GM23248 (cell line): Measurements from ENCODE around the gene SMCO1. TPM values are rescaled to one million over a fixed set of nuclear protein-coding genes. Genes with fewer than 3 reads are reported as not detected.
A peak's percentile ranks its signal among the peaks of the same experiment; 100 is the strongest.

Source experiments
- DNase-seq: peaks from one replicate; pipeline ENCODE4 v3.0.0-alpha.2; 2015
- H2AFZ ChIP-seq: fragments of 200-600 bp; sonication (generic); 2 replicates; pipeline ENCODE4 v1.6.1; 2016; ENCODE audit warnings: antibody characterized with exemption
- H3F3A ChIP-seq: fragments of 200-600 bp; sonication (generic); 2 replicates; pipeline ENCODE4 v1.6.1; 2016; ENCODE audit warnings: mild to moderate bottlenecking, antibody characterized with exemption, mixed run types; ENCODE audit not compliant: insufficient read depth
- H3K27ac ChIP-seq: fragments of 200-600 bp; sonication (generic); 2 replicates; pipeline ENCODE4 v1.5.1; 2016; ENCODE audit warnings: mild to moderate bottlenecking
- H3K27me3 ChIP-seq: fragments of 200-600 bp; sonication (generic); replicated peaks from 2 replicates; pipeline ENCODE4 v1.6.1; 2016; ENCODE audit warnings: mild to moderate bottlenecking; ENCODE audit not compliant: insufficient read depth
- H3K36me3 ChIP-seq: fragments of 200-600 bp; sonication (generic); 2 replicates; pipeline ENCODE4 v1.6.1; 2016; ENCODE audit warnings: low read depth, mild to moderate bottlenecking
- H3K4me1 ChIP-seq: fragments of 200-600 bp; sonication (generic); 2 replicates; pipeline ENCODE4 v1.6.1; 2016; ENCODE audit warnings: mild to moderate bottlenecking; ENCODE audit not compliant: insufficient read depth
- H3K4me2 ChIP-seq: fragments of 200-600 bp; sonication (generic); one replicate; pipeline ENCODE4 v1.6.1; 2016; ENCODE audit warnings: mild to moderate bottlenecking; ENCODE audit not compliant: unreplicated experiment
- H3K4me3 ChIP-seq: fragments of 200-600 bp; sonication (generic); 2 replicates; pipeline ENCODE4 v1.5.1; 2016; ENCODE audit warnings: mild to moderate bottlenecking
- H3K79me2 ChIP-seq: fragments of 200-600 bp; sonication (generic); 2 replicates; pipeline ENCODE4 v1.6.1; 2016; ENCODE audit warnings: mild to moderate bottlenecking; ENCODE audit not compliant: insufficient read depth
- H3K9ac ChIP-seq: fragments of 200-600 bp; sonication (generic); 2 replicates; pipeline ENCODE4 v1.6.1; 2016; ENCODE audit warnings: mild to moderate bottlenecking
- H3K9me2 ChIP-seq: fragments of 200-600 bp; sonication (generic); 2 replicates; pipeline ENCODE4 v1.6.1; 2016; ENCODE audit warnings: mixed run types, mild to moderate bottlenecking, moderate library complexity; ENCODE audit not compliant: insufficient read depth
- H3K9me3 ChIP-seq: fragments of 200-600 bp; sonication (generic); one replicate; pipeline ENCODE4 v1.6.1; 2017; ENCODE audit warnings: low read depth
- H4K20me1 ChIP-seq: fragments of 200-600 bp; sonication (generic); 2 replicates; pipeline ENCODE4 v1.6.0; 2016; ENCODE audit not compliant: insufficient read depth
- EZH2 ChIP-seq: fragments of 200-600 bp; sonication (generic); IDR thresholded peaks from 2 replicates; pipeline ENCODE4 v1.6.1; 2018; ENCODE audit warnings: antibody characterized with exemption, mild to moderate bottlenecking; ENCODE audit not compliant: insufficient read depth, poor library complexity, severe bottlenecking
- EZH2phosphoT487 ChIP-seq: fragments of 200-600 bp; sonication (generic); IDR thresholded peaks from 2 replicates; pipeline ENCODE4 v1.6.1; 2018; ENCODE audit warnings: antibody characterized with exemption, moderate library complexity, mild to moderate bottlenecking, low read depth; ENCODE audit not compliant: insufficient read depth
- WGBS, 2 experiments: methylation state at CpG; one replicate each; pipeline ENCODE4 v1.1.6; 2015 to 2017; ENCODE audit warnings: low lambda C conversion rate in 2 of 2, low coverage in 1 of 2; ENCODE audit errors: missing lambda C conversion rate in 2 of 2; 5-methylcytosine and 5-hydroxymethylcytosine counted together
- in situ Hi-C: fragments of 300-500 bp; cut with MboI; formaldehyde crosslinking; loops from 2 replicates; pipeline ENCODE4 v1.15.0; 2020
- polyA plus RNA-seq: library from polyadenylated mRNA; unstranded; fragments of >200 nt; fragmentation: Nextera tagmentation; extraction: Ambion mirVana; gene quantifications from 2 replicates; pipeline ENCODE4 v1.2.1, GENCODE V29; 2016
- total RNA-seq: library from RNA; depleted of rRNA; stranded (reverse); fragments of >200 nt; shearing (Covaris generic); gene quantifications from 2 replicates; pipeline ENCODE4 v1.2.3, GENCODE V29; 2014

The SMCO1 gene
- total and polyA plus RNA-seq, 2 experiments from 2014 or later: not detected

DNA sequence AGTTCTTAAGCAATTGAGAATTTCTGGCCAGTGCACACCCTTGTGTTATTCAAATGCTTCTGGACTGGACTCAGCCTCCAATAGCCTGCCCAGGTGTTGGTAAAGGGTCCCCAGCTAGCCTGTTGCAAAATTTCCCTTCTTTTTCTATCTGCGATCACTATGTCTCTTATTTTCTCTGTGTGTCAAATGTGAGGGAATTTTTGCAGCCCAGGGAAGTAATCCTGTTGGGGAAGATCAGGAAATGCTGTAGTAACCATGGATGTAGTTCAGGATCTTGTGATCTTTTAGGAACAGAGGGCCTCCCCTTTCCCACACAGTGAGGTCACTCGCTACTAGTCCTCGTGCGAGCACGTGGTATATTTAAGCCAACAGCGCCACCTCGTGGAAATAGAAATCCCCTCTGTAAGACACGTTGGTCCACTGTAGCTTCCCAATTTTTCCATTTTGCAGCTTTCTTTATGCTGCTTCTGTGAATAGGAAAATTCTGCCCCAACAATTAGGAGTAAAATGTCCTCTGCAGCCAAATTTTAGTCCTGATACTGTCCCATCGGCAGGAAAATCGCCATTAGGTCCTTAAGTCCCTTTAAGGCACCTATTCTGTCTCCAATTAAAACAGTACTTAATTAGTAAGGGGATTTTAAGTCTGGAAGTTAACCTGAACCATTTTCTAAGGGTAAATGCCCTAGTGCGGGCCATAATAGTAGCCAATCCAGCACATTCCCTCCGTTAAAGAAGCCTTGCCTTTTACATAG lies 4.0 kb upstream of the SMCO1 start:
- no peak overlapping the region for H3K9ac ChIP-seq
- 17 to 23% methylated on average over 12 of the region's 12 CpGs for WGBS, 2 experiments
- in situ Hi-C loops: loop anchor here (25.0 kb wide), 1 partner anchor 457 kb away; no protein-coding TSS in a partner anchor
- H3K79me2 ChIP-seq: no peaks in the 10 kb centered on the region
- H3K36me3 ChIP-seq: no peaks in the 10 kb centered on the region
- H3K4me3 ChIP-seq: no peak overlapping the region
- H3K27me3 ChIP-seq: no peaks in the 10 kb centered on the region
- DNase-seq: peak; percentile 88
- no peaks in the 10 kb centered on the region for H4K20me1 ChIP-seq
- no peak overlapping the region for H3K4me2 ChIP-seq
- H3K9me3 ChIP-seq: no peaks in the 10 kb centered on the region
- no peaks in the 10 kb centered on the region for H3F3A ChIP-seq
- H3K9me2 ChIP-seq: no peaks in the 10 kb centered on the region
- no peak for TF ChIP-seq EZH2phosphoT487
- TF ChIP-seq EZH2: no peak
- no peak overlapping the region for H3K27ac ChIP-seq
- no peak overlapping the region for H2AFZ ChIP-seq
- H3K4me1 ChIP-seq: peaks cover 2% of the 10 kb centered on the region; the same call in 1 of the 2 replicates

DNA sequence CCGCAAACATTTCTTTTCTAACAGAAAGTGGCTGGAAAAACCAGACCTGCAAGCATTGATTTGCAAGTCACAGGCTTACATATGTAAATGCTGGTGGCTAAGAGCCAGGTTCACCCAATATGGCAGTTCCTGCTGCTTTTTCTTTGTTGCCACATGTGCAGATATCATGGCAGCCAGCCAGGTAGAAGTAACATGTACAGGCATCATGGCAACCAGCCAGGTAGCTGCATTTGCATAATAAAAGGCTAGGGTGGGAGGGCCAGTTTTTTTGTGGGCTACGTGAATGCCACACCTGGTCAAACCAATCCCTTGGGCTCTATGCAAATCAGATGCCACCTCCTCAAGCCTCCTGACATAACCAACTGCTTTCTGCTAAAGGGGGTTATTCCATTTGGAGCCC lies 2.8 kb upstream of the SMCO1 start:
- H3K27ac ChIP-seq: no peak overlapping the region
- no peaks in the 10 kb centered on the region for H4K20me1 ChIP-seq
- in situ Hi-C loops: loop anchor here (25.0 kb wide), 1 partner anchor 456 kb away; no protein-coding TSS in a partner anchor
- H3K79me2 ChIP-seq: no peaks in the 10 kb centered on the region
- 54 to 62% methylated on average over 2 of the region's 2 CpGs for WGBS, 2 experiments
- H3K27me3 ChIP-seq: no peaks in the 10 kb centered on the region
- no peaks in the 10 kb centered on the region for H3K36me3 ChIP-seq
- H3F3A ChIP-seq: no peaks in the 10 kb centered on the region
- no peak overlapping the region for H3K9ac ChIP-seq
- no peak overlapping the region for H3K4me2 ChIP-seq
- no peak for TF ChIP-seq EZH2
- TF ChIP-seq EZH2phosphoT487: no peak
- H2AFZ ChIP-seq: no peak overlapping the region
- no peak overlapping the region for H3K4me3 ChIP-seq
- DNase-seq: no peak
- no peaks in the 10 kb centered on the region for H3K9me2 ChIP-seq
- H3K9me3 ChIP-seq: no peaks in the 10 kb centered on the region
- peaks cover 6% of the 10 kb centered on the region; the same call in 1 of the 2 replicates for H3K4me1 ChIP-seq

DNA sequence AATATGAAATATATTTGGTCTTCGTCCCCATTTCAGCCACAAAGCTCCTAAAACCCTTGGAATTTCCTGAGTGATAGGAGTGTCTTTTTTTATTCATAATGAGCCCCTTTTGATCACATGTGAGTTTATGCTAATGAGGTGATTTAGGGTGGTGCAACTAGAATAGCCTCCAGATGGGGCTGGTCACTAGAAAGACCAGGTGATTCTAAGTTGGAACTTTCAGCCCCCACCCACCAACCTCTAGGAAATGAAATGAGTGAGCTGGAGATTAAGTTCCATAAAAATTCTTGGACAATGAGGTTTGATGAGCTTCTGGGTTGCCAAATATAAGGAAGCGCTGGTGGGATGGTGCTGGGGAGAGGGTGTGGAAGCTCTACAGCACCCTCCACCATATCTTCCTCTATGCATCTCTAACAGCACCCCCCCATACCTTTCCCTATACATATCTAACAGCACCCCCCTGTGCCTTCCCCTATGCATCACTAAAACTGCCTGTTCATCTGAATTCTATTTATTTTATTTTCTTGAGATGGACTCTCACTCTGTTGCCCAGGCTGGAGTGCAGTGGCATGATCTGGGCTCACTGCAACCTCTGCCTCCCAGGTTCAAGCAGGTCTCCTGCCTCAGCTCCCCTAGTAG lies 2.1 kb upstream of the SMCO1 start:
- 59 to 64% methylated on average over 2 of the region's 2 CpGs for WGBS, 2 experiments
- Histone ChIP-seq H2AFZ (no peak overlapping the region), H3K27ac (no peak overlapping the region), H3K9me3 (no peaks in the 10 kb centered on the region), H3K9me2 (no peaks in the 10 kb centered on the region), H3K27me3 (no peaks in the 10 kb centered on the region), H3K4me1 (peaks cover 6% of the 10 kb centered on the region; the same call in 1 of the 2 replicates), H4K20me1 (no peaks in the 10 kb centered on the region), H3K9ac (no peak overlapping the region), H3K79me2 (no peaks in the 10 kb centered on the region), H3K4me3 (no peak overlapping the region), H3K4me2 (no peak overlapping the region), H3F3A (no peaks in the 10 kb centered on the region), H3K36me3 (no peaks in the 10 kb centered on the region)
- no peak for TF ChIP-seq EZH2
- TF ChIP-seq EZH2phosphoT487: no peak
- in situ Hi-C loops: loop anchor here (25.0 kb wide), 1 partner anchor 455 kb away; no protein-coding TSS in a partner anchor
- no peak for DNase-seq

DNA sequence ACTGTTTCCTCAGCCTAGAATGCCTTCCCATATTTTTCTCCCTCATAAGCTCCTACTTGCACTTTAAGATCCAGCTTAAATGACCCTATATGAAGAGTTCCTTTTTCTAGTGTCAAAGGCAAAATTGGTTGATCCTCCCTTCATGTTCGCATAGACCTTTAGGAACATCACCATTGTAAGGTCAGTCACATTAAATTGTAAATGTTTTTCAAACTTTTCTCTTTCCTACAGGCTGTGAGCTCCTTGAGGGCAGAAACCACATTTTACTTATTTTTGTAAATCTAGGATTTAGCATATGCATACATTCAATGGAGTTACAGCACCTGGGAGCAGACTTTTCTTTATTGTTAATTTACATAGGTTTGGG lies 813 bp downstream of the SMCO1 start:
- H3K4me1 ChIP-seq: peaks cover 6% of the 10 kb centered on the region; the same call in 1 of the 2 replicates
- H3K27me3 ChIP-seq: no peaks in the 10 kb centered on the region
- H3K9ac ChIP-seq: no peak overlapping the region
- in situ Hi-C loops: loop anchor here (25.0 kb wide), 1 partner anchor 452 kb away; no protein-coding TSS in a partner anchor
- H3K4me2 ChIP-seq: no peak overlapping the region
- 90 to 100% methylated on average over 1 of the region's 1 CpG for WGBS, 2 experiments
- no peaks in the 10 kb centered on the region for H4K20me1 ChIP-seq
- H3K9me2 ChIP-seq: no peaks in the 10 kb centered on the region
- H3K36me3 ChIP-seq: no peaks in the 10 kb centered on the region
- H3K79me2 ChIP-seq: no peaks in the 10 kb centered on the region
- TF ChIP-seq EZH2: no peak
- TF ChIP-seq EZH2phosphoT487: no peak
- H3K9me3 ChIP-seq: no peaks in the 10 kb centered on the region
- no peak overlapping the region for H2AFZ ChIP-seq
- no peak overlapping the region for H3K4me3 ChIP-seq
- no peaks in the 10 kb centered on the region for H3F3A ChIP-seq
- H3K27ac ChIP-seq: no peak overlapping the region
- DNase-seq: no peak
